ENCODE results near the gene MEIS1.

GRCh38 chr2:66565291-66565690 is 130.4 kb downstream of the MEIS1 start:
- no peak for TF ChIP-seq CTCF (IDR thresholded peaks at IDR 0.05; ENCODE audit: control extremely low read depth in 1 of 3, insufficient read depth in 1 of 3, low read depth in 1 of 3, low read length in 3 of 3)
- TF ChIP-seq POLR2AphosphoS5 (IDR thresholded peaks at IDR 0.05; ENCODE audit: low read depth, low read length), result no peak
- TF ChIP-seq, protein P1, sequence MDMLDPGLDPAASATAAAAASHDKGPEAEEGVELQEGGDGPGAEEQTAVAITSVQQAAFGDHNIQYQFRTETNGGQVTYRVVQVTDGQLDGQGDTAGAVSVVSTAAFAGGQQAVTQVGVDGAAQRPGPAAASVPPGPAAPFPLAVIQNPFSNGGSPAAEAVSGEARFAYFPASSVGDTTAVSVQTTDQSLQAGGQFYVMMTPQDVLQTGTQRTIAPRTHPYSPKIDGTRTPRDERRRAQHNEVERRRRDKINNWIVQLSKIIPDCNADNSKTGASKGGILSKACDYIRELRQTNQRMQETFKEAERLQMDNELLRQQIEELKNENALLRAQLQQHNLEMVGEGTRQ (IDR thresholded peaks at IDR 0.05; ENCODE audit: low read length), result no peak
- TF ChIP-seq EZH2 (IDR thresholded peaks at IDR 0.05; ENCODE audit: low read depth, low read length, severe bottlenecking), result no peak
- TF ChIP-seq SP2 (IDR thresholded peaks at IDR 0.05; ENCODE audit: low read length), result no peak
- TF ChIP-seq KDM5A (IDR thresholded peaks at IDR 0.05; ENCODE audit: low read length), result no peak
- TF ChIP-seq GABPA (IDR thresholded peaks at IDR 0.05; ENCODE audit: borderline replicate concordance, insufficient read depth, low read length), result no peak
- TF ChIP-seq BCL11A (IDR thresholded peaks at IDR 0.05; ENCODE audit: low read depth in 2 of 2, low read length in 2 of 2), result no peak

Measured in H1 (cell line).